Esophagus squamous epithelium (tissue), 4 donors: Measurements from ENCODE around the gene BANP.

Experiments used
- CTCF ChIP-seq, 6 experiments: fragments of 450-650 bp in 4 of 6; fragments of 200-600 bp in 2 of 6; sonication (generic) in 2 of 6; IDR thresholded peaks; one replicate each; pipeline ENCODE4 v1.5.1; 2016 to 2019; ENCODE audit warnings: antibody characterized with exemption in 6 of 6, mild to moderate bottlenecking in 4 of 6, moderate library complexity in 4 of 6
- POLR2A ChIP-seq, 4 donors: fragments of 450-650 bp; IDR thresholded peaks; one replicate each; pipeline ENCODE4 v1.6.1; 2017; ENCODE audit warnings: antibody characterized with exemption in 4 of 4, mild to moderate bottlenecking in 4 of 4, moderate library complexity in 3 of 4

GRCh38 chr16:88060524-88061219 is 109.4 kb downstream of the BANP start:
- TF ChIP-seq CTCF (IDR thresholded peaks at IDR 0.05) (no peak), POLR2A (IDR thresholded peaks at IDR 0.05) (no peak)
